Neural progenitor cell (in vitro differentiated cells): ENCODE measurements around the gene TP73. TPM values are rescaled to one million over a fixed set of nuclear protein-coding genes. Genes with fewer than 3 reads are reported as not detected.
A peak's percentile ranks its signal among the peaks of the same experiment; 100 is the strongest.

ENCODE experiments used
- DNase-seq: peaks from one replicate; pipeline ENCODE4 v3.0.0-alpha.2; 2016; ENCODE audit warnings: low spot score
- H2AFZ ChIP-seq: fragments of 200-600 bp; sonication (generic); replicated peaks from 2 replicates; pipeline ENCODE4 v1.6.1; 2016; ENCODE audit warnings: antibody characterized with exemption
- H3F3A ChIP-seq: fragments of 200-600 bp; sonication (generic); 2 replicates; pipeline ENCODE4 v1.6.1; 2016; ENCODE audit warnings: antibody characterized with exemption, low read depth
- H3K27ac ChIP-seq: fragments of 200-600 bp; sonication (generic); 2 replicates; pipeline ENCODE4 v1.5.1; 2016; ENCODE audit warnings: mild to moderate bottlenecking
- H3K27me3 ChIP-seq: fragments of 200-600 bp; sonication (generic); 2 replicates; pipeline ENCODE4 v1.6.1; 2016; ENCODE audit warnings: mild to moderate bottlenecking, moderate library complexity
- H3K36me3 ChIP-seq: fragments of 200-600 bp; sonication (generic); 2 replicates; pipeline ENCODE4 v1.5.1; 2016
- H3K4me1 ChIP-seq: fragments of 200-600 bp; sonication (generic); 2 replicates; pipeline ENCODE4 v1.6.1; 2016; ENCODE audit warnings: mixed run types
- H3K4me2 ChIP-seq: fragments of 200-600 bp; sonication (generic); 2 replicates; pipeline ENCODE4 v1.6.1; 2016
- H3K4me3 ChIP-seq: fragments of 200-600 bp; sonication (generic); 2 replicates; pipeline ENCODE4 v1.5.1; 2016
- H3K79me2 ChIP-seq: fragments of 200-600 bp; sonication (generic); 2 replicates; pipeline ENCODE4 v1.6.1; 2016; ENCODE audit warnings: low read depth
- H3K9ac ChIP-seq: fragments of 200-600 bp; sonication (generic); 2 replicates; pipeline ENCODE4 v1.6.1; 2016
- H3K9me3 ChIP-seq: fragments of 200-600 bp; sonication (generic); 2 replicates; pipeline ENCODE4 v1.5.1; 2016; ENCODE audit warnings: low read depth
- H4K20me1 ChIP-seq: fragments of 200-600 bp; sonication (generic); 2 replicates; pipeline ENCODE4 v1.6.1; 2016; ENCODE audit warnings: low read depth
- H3K27ac Mint-ChIP-seq: 3 replicates; pipeline ENCODE4 v1.8.0; 2021; ENCODE audit warnings: mixed read lengths
- H3K27me3 Mint-ChIP-seq: 2 replicates; pipeline ENCODE4 v1.8.0; 2022; ENCODE audit warnings: low read depth, mild to moderate bottlenecking, inconsistent platforms, moderate library complexity, mixed read lengths; ENCODE audit not compliant: insufficient read depth
- H3K36me3 Mint-ChIP-seq: 3 replicates; pipeline ENCODE4 v1.8.0; 2021; ENCODE audit warnings: mixed read lengths
- H3K4me1 Mint-ChIP-seq: 3 replicates; pipeline ENCODE4 v1.8.0; 2021; ENCODE audit warnings: mixed read lengths
- H3K4me3 Mint-ChIP-seq: 3 replicates; pipeline ENCODE4 v1.8.0; 2021; ENCODE audit warnings: mild to moderate bottlenecking, moderate library complexity, mixed read lengths
- H3K9me3 Mint-ChIP-seq: 3 replicates; pipeline ENCODE4 v1.8.0; 2020; ENCODE audit warnings: mixed read lengths
- EZH2 ChIP-seq: fragments of 200-600 bp; sonication (generic); IDR thresholded peaks from 2 replicates; pipeline ENCODE4 v1.6.1; 2017; ENCODE audit warnings: antibody characterized with exemption, mild to moderate bottlenecking, moderate library complexity
- EZH2phosphoT487 ChIP-seq: fragments of 200-600 bp; sonication (generic); IDR thresholded peaks from 2 replicates; pipeline ENCODE4 v1.6.1; 2017; ENCODE audit warnings: antibody characterized with exemption
- total RNA-seq: library from RNA; depleted of rRNA; stranded (reverse); fragments of >200 nt; gene quantifications from 2 replicates; pipeline ENCODE4 v1.2.3, GENCODE V29; 2015; ENCODE audit warnings: low replicate concordance
- TF ChIP-seq, protein P1 (sequence below): fragments of 200-600 bp; sonication (generic); IDR thresholded peaks from 2 replicates; pipeline ENCODE4 v1.5.1; 2017; ENCODE audit warnings: antibody characterized with exemption, mild to moderate bottlenecking

The TP73 gene
- total RNA-seq, 1 donor from 2014 or later: not detected

DNA sequence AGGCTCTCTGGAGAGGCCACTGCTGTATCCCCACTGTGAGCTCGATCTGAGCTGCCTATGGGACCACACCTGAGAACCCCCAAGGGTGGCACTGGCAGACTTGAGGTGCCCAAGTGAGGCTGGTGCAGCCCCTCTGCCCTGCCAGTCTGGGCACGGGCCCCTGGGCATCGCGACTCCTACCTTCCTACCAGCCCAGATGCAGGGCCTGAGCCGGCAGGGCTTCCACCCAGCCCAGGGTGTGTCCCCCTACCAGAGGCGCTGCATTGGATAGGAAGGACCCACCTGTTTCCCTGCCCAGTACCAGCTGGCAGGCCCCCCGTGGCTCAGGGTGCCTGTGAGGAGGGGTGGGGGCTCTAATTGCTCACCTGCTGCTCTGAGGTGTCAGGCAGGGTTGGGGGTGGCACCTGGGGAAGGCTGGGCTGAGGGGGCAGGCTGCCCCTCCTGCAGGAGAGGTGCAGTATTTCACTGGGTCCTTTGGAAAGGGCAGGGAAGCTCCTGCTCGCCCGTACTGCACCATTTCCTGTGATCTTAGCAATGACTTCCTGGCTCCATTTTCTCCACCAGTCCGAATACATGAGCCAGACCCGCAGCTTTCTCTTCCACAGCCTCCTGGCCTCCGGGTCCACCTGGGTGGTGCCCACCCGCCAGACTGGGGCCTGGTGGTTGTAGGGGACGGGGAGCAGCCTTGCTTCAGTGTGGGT, 11.8 kb downstream of the TP73 start:
- Histone ChIP-seq H3K9me3 (no peaks in the 10 kb centered on the region), H4K20me1 (no peaks in the 10 kb centered on the region), H3K79me2 (no peaks in the 10 kb centered on the region), H3K9ac (no peak overlapping the region), H3K4me2 (no peak overlapping the region), H2AFZ (no peak overlapping the region), H3K4me3 (no peak overlapping the region), H3K36me3 (no peaks in the 10 kb centered on the region), H3F3A (no peaks in the 10 kb centered on the region), H3K27me3 (peaks cover 50% of the 10 kb centered on the region), H3K4me1 (no peaks in the 10 kb centered on the region), H3K27ac (no peak overlapping the region)
- DNase-seq: no peak
- Mint-ChIP-seq H3K27me3 (peaks cover 10% of the 10 kb centered on the region), H3K27ac (no peak overlapping the region), H3K4me1 (peaks cover 16% of the 10 kb centered on the region), H3K9me3 (no peaks in the 10 kb centered on the region), H3K4me3 (no peak overlapping the region), H3K36me3 (peaks cover 3% of the 10 kb centered on the region)
- no peak for TF ChIP-seq EZH2phosphoT487

DNA sequence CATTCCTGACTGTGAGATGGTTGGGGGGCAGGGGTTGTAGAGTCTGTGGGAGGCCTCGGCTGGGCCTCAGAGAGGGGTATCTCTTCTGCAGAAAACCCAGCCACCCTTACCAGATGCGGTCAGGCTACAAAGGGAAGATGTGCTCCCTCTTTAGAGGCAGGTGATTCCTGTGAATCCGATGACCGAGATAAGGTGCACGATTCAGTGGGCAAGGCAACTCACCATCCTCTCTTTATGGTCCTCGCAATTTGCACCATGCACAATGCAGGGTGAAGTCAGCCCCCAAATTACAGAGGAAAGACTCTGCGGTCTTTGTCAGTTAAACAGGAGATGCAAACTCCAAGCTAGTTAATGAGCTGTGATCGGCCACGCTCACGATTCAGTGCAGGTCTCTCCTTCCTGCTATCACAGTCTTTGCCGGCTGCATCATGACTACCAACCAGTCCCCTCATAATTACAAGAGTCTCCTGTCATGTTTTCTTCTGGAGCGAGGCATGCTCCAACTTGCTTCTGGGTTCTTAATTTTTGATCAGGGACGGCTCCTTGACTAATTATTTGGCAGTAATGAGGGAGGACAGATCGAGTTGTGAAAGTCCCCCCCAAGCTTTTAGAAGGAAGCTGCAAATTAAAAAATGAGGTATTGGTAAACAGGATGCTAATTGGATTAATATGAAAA, 12.5 kb downstream of the TP73 start:
- Histone ChIP-seq H4K20me1 (no peaks in the 10 kb centered on the region), H3K27ac (no peak overlapping the region), H3K4me2 (no peak overlapping the region), H2AFZ (no peak overlapping the region), H3K27me3 (peaks cover 46% of the 10 kb centered on the region), H3K9me3 (no peaks in the 10 kb centered on the region), H3K9ac (no peak overlapping the region), H3K79me2 (no peaks in the 10 kb centered on the region), H3F3A (no peaks in the 10 kb centered on the region), H3K4me1 (no peaks in the 10 kb centered on the region), H3K4me3 (no peak overlapping the region), H3K36me3 (no peaks in the 10 kb centered on the region)
- Mint-ChIP-seq H3K4me3 (no peak overlapping the region), H3K4me1 (peaks cover 20% of the 10 kb centered on the region), H3K27ac (peak overlapping the region; percentile 46), H3K27me3 (peaks cover 10% of the 10 kb centered on the region), H3K36me3 (peaks cover 3% of the 10 kb centered on the region), H3K9me3 (no peaks in the 10 kb centered on the region)
- no peak for DNase-seq
- no peak for TF ChIP-seq EZH2phosphoT487
- TF ChIP-seq EZH2: no peak
- TF ChIP-seq, protein P1, sequence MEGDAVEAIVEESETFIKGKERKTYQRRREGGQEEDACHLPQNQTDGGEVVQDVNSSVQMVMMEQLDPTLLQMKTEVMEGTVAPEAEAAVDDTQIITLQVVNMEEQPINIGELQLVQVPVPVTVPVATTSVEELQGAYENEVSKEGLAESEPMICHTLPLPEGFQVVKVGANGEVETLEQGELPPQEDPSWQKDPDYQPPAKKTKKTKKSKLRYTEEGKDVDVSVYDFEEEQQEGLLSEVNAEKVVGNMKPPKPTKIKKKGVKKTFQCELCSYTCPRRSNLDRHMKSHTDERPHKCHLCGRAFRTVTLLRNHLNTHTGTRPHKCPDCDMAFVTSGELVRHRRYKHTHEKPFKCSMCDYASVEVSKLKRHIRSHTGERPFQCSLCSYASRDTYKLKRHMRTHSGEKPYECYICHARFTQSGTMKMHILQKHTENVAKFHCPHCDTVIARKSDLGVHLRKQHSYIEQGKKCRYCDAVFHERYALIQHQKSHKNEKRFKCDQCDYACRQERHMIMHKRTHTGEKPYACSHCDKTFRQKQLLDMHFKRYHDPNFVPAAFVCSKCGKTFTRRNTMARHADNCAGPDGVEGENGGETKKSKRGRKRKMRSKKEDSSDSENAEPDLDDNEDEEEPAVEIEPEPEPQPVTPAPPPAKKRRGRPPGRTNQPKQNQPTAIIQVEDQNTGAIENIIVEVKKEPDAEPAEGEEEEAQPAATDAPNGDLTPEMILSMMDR: no peak

DNA sequence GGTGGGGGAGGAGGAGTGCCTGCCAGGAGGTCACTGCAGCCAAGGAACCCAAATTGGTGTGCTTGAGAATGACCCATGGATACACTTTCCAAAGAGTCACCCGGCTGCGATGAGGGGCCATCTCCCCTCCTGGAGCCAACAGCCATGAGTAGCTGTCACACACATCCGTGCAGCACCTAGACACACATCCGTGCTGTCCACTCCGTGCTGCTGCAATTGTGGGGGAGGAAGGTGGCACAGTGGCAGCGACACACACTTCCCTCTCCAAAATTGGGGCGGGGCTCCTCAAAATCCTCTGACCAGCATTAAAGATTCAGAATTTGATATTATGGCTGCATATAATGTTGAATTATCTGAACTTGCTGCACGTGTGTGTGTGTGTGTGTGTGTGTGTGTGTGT, 15.8 kb downstream of the TP73 start:
- H3K27ac Mint-ChIP-seq: peak overlapping the region; percentile 57
- H3K4me1 Mint-ChIP-seq: peaks cover 27% of the 10 kb centered on the region
- no peaks in the 10 kb centered on the region for H3K9me3 Mint-ChIP-seq
- H3K79me2 ChIP-seq: no peaks in the 10 kb centered on the region
- H3K27ac ChIP-seq: no peak overlapping the region
- H3K4me1 ChIP-seq: no peaks in the 10 kb centered on the region
- TF ChIP-seq EZH2: no peak
- TF ChIP-seq, protein P1: no peak
- TF ChIP-seq EZH2phosphoT487: no peak
- no peak overlapping the region for H3K9ac ChIP-seq
- H3K36me3 Mint-ChIP-seq: peaks cover 3% of the 10 kb centered on the region
- H3K4me3 Mint-ChIP-seq: no peak overlapping the region
- no peaks in the 10 kb centered on the region for H3K9me3 ChIP-seq
- H3K4me2 ChIP-seq: no peak overlapping the region
- H4K20me1 ChIP-seq: no peaks in the 10 kb centered on the region
- H3K27me3 ChIP-seq: peaks cover 44% of the 10 kb centered on the region
- no peaks in the 10 kb centered on the region for H3F3A ChIP-seq
- H3K36me3 ChIP-seq: no peaks in the 10 kb centered on the region
- H2AFZ ChIP-seq: no peak overlapping the region
- no peak overlapping the region for H3K4me3 ChIP-seq
- peaks cover 13% of the 10 kb centered on the region for H3K27me3 Mint-ChIP-seq
- DNase-seq: no peak
